ENCODE measurements around the gene MACF1.

- TF ChIP-seq POLR2A (IDR thresholded peaks at IDR 0.05; ENCODE audit: low read depth, low read length) (no peak), TAF1 (IDR thresholded peaks at IDR 0.05; ENCODE audit: borderline replicate concordance, low read depth, low read length) (no peak), POLR2AphosphoS5 (IDR thresholded peaks at IDR 0.05; ENCODE audit: low read depth, low read length) (no peak)
Observed at GRCh38 chr1:39406533-39407450, 202.3 kb downstream of the MACF1 start.
